HEK293T (cell line): Measurements from ENCODE around the gene ZNF646.

Experiments used
- CTCF ChIA-PET: fragments of 350-600 bp; formaldehyde crosslinking; extraction: SDS; loops from one replicate; lab custom pipeline; 2021; ENCODE audit warnings: antibody characterized with exemption, inconsistent platforms; lab: Yijun Ruan, JAX
- POLR2A ChIA-PET: fragments of 350-600 bp; formaldehyde crosslinking; extraction: SDS; loops from one replicate; lab custom pipeline; 2020; ENCODE audit warnings: antibody characterized with exemption, inconsistent platforms; lab: Yijun Ruan, JAX
- DNase-seq: peaks from one replicate; pipeline ENCODE4 v3.0.0; 2012; ENCODE audit warnings: mixed read lengths; ENCODE audit errors: extremely low spot score
- ARNT ChIP-seq: fragments of 450-650 bp; IDR thresholded peaks from 2 replicates; pipeline ENCODE4 v1.6.1; 2017; ENCODE audit warnings: mild to moderate bottlenecking
- BHLHE40 ChIP-seq: fragments of 450-650 bp; IDR thresholded peaks from 2 replicates; pipeline ENCODE4 v1.6.1; 2016; ENCODE audit warnings: mild to moderate bottlenecking, moderate library complexity, borderline replicate concordance
- CTBP1 ChIP-seq: fragments of 450-650 bp; IDR thresholded peaks from 2 replicates; pipeline ENCODE4 v1.6.1; 2016; ENCODE audit warnings: borderline replicate concordance
- ELF4 ChIP-seq: fragments of 450-650 bp; IDR thresholded peaks from 2 replicates; pipeline ENCODE4 v1.6.1; 2017; ENCODE audit warnings: antibody characterized with exemption
- FOXA1 ChIP-seq: fragments of 450-650 bp; IDR thresholded peaks from 2 replicates; pipeline ENCODE4 v1.6.1; 2016; ENCODE audit warnings: mild to moderate bottlenecking
- FOXK2 ChIP-seq: fragments of 450-650 bp; IDR thresholded peaks from 2 replicates; pipeline ENCODE4 v1.6.1; 2016; ENCODE audit warnings: mild to moderate bottlenecking
- FOXM1 ChIP-seq: fragments of 450-650 bp; IDR thresholded peaks from 2 replicates; pipeline ENCODE4 v1.6.1; 2017; ENCODE audit warnings: mild to moderate bottlenecking, borderline replicate concordance
- HDGF ChIP-seq: fragments of 450-650 bp; IDR thresholded peaks from 2 replicates; pipeline ENCODE4 v1.6.1; 2017; ENCODE audit warnings: antibody characterized with exemption, borderline replicate concordance
- L3MBTL2 ChIP-seq: fragments of 450-650 bp; conservative IDR thresholded peaks from 2 replicates; pipeline ENCODE4 v1.6.1; 2016; ENCODE audit warnings: mild to moderate bottlenecking
- LEF1 ChIP-seq: fragments of 450-650 bp; IDR thresholded peaks from 2 replicates; pipeline ENCODE4 v1.6.1; 2017; ENCODE audit warnings: mild to moderate bottlenecking, borderline replicate concordance
- NFRKB ChIP-seq: fragments of 450-650 bp; IDR thresholded peaks from 2 replicates; pipeline ENCODE4 v1.6.1; 2016; ENCODE audit warnings: mild to moderate bottlenecking, moderate library complexity
- PKNOX1 ChIP-seq: fragments of 450-650 bp; IDR thresholded peaks from 2 replicates; pipeline ENCODE4 v1.6.1; 2016
- SP1 ChIP-seq: fragments of 450-650 bp; IDR thresholded peaks from 2 replicates; pipeline ENCODE4 v1.6.1; 2017
- SUZ12 ChIP-seq: fragments of 450-650 bp; IDR thresholded peaks from 2 replicates; pipeline ENCODE4 v1.6.1; 2016; ENCODE audit warnings: mild to moderate bottlenecking
- TARDBP ChIP-seq: fragments of 450-650 bp; IDR thresholded peaks from 2 replicates; pipeline ENCODE4 v1.6.1; 2016
- ZNF384 ChIP-seq: fragments of 450-650 bp; IDR thresholded peaks from 2 replicates; pipeline ENCODE4 v1.6.1; 2016

Gene ZNF646

GRCh38 chr16:31073970-31074813 lies at the start of gene ZNF646, which contains the start of gene ZNF668:
Gene ZNF646, plus strand, starts transcription at chr16:31074422. Its CDS starts 1,903 bp downstream, at chr16:31076325.
Gene ZNF668, minus strand, starts transcription at chr16:31074240. Its CDS starts 9,781 bp downstream, at chr16:31064459.
- POLR2A ChIA-PET = interaction anchor here (0.6 to 2.8 kb wide), 22 partner anchors 11 to 799 kb away, joined by 3 to 23 read pairs (median 5); partner anchors contain the start of genes HSD3B7, KAT8, STX4 and VKORC1

GRCh38 chr16:31025339-31025738 lies 48.9 kb upstream of the ZNF646 start:
- POLR2A ChIA-PET = interaction anchor here (0.8 kb wide), 1 partner anchor 13 kb away, joined by 3 read pairs; no protein-coding TSS in a partner anchor
- TF ChIP-seq SUZ12 (no peak), ZNF384 (no peak), LEF1 (no peak), FOXK2 (no peak), ARNT (no peak), NFRKB (no peak), ELF4 (no peak), TARDBP (no peak), PKNOX1 (no peak), BHLHE40 (no peak), SP1 (no peak), FOXA1 (no peak), FOXM1 (no peak), HDGF (no peak), CTBP1 (no peak), L3MBTL2 (no peak)
- CTCF ChIA-PET = interaction anchor here (0.7 kb wide), 1 partner anchor 41 kb away, joined by 3 read pairs; no protein-coding TSS in a partner anchor
- DNase-seq = no peak

More at GRCh38 chr16:31073970-31074813, at the start of gene ZNF646, which contains the start of gene ZNF668:
- DNase-seq = peak; percentile 92
- TF ChIP-seq NFRKB (no peak), ARNT (peak; percentile 93), FOXM1 (no peak), BHLHE40 (no peak), L3MBTL2 (peak; percentile 46; the same call in 1 of the 2 replicates), ZNF384 (no peak), PKNOX1 (peak; percentile 83), CTBP1 (peak; percentile 16; the same call in 1 of the 2 replicates), ELF4 (peak; percentile 82)
- CTCF ChIA-PET = interaction anchor here (0.9 to 1.7 kb wide), 2 partner anchors 68 to 83 kb away, joined by 5 to 6 read pairs; no protein-coding TSS in a partner anchor

- DNase-seq = no peak
- ChIA-PET POLR2A (no interaction called here), CTCF (interaction anchor here (1.1 kb wide), 1 partner anchor 13 kb away, joined by 3 read pairs; no protein-coding TSS in a partner anchor)
- no peak for TF ChIP-seq ARNT
- no peak for TF ChIP-seq BHLHE40
- no peak for TF ChIP-seq PKNOX1
- no peak for TF ChIP-seq FOXK2
- no peak for TF ChIP-seq FOXM1
- no peak for TF ChIP-seq CTBP1
These were observed 45.0 kb upstream of the ZNF646 start for GRCh38 chr16:31029272-31029671.

GRCh38 chr16:31031276-31031675 lies 42.9 kb upstream of the ZNF646 start:
- no peak for DNase-seq
- no peak for TF ChIP-seq FOXK2
- no peak for TF ChIP-seq SUZ12
- TF ChIP-seq SP1 = no peak
- TF ChIP-seq CTBP1 = no peak
- no peak for TF ChIP-seq ARNT
- TF ChIP-seq TARDBP = no peak
- no peak for TF ChIP-seq LEF1
- TF ChIP-seq BHLHE40 = no peak
- no peak for TF ChIP-seq NFRKB
- no peak for TF ChIP-seq ELF4
- TF ChIP-seq L3MBTL2 = no peak
- TF ChIP-seq FOXM1 = no peak
- TF ChIP-seq HDGF = no peak
- no peak for TF ChIP-seq PKNOX1
- no peak for TF ChIP-seq ZNF384
- TF ChIP-seq FOXA1 = no peak
- POLR2A ChIA-PET = no interaction called here
- CTCF ChIA-PET = interaction anchor here (1.4 kb wide), 1 partner anchor 47 kb away, joined by 4 read pairs; no protein-coding TSS in a partner anchor
